Measurements from ENCODE around the gene MARCO.

MARCO gene

GRCh38 chr2:118942031-118942430 lies at the start of gene MARCO:
MARCO (plus strand) TSS chr2:118942194; CDS start chr2:118942301, 107 bp downstream.
- no peak for DNase-seq (ENCODE audit: low read depth, low spot score)

GRCh38 chr2:118893100-118893499 lies 48.9 kb upstream of the MARCO start:
- no peak for DNase-seq (ENCODE audit: low read depth, low spot score)

- no peak for DNase-seq (ENCODE audit: low read depth, low spot score)
Observed at GRCh38 chr2:118902266-118903028, 39.5 kb upstream of the MARCO start.

GRCh38 chr2:118903029-118903351 lies 39.0 kb upstream of the MARCO start:
- no peak for DNase-seq (ENCODE audit: low read depth, low spot score)

- DNase-seq (ENCODE audit: low read depth, low spot score) = no peak
Observed at GRCh38 chr2:118903551-118904479, 38.2 kb upstream of the MARCO start.

GRCh38 chr2:118905206-118905605 lies 36.8 kb upstream of the MARCO start:
- no peak for DNase-seq (ENCODE audit: low read depth, low spot score)

- DNase-seq (ENCODE audit: low read depth, low spot score) = no peak
Observed at GRCh38 chr2:118906186-118906585, 35.8 kb upstream of the MARCO start.

- no peak for DNase-seq (ENCODE audit: low read depth, low spot score)
Observed at GRCh38 chr2:118907759-118908158, 34.2 kb upstream of the MARCO start.

- no peak for DNase-seq (ENCODE audit: low read depth, low spot score)
Observed at GRCh38 chr2:118909191-118909590, 32.8 kb upstream of the MARCO start.

- DNase-seq (ENCODE audit: low read depth, low spot score) = no peak
Observed at GRCh38 chr2:118911166-118911856, 30.7 kb upstream of the MARCO start.

GRCh38 chr2:118911936-118912335 lies 30.1 kb upstream of the MARCO start:
- no peak for DNase-seq (ENCODE audit: low read depth, low spot score)

- no peak for DNase-seq (ENCODE audit: low read depth, low spot score)
Observed at GRCh38 chr2:118913131-118913802, 28.7 kb upstream of the MARCO start.

GRCh38 chr2:118913803-118914645 lies 28.0 kb upstream of the MARCO start:
- DNase-seq (ENCODE audit: low read depth, low spot score) = no peak

- DNase-seq (ENCODE audit: low read depth, low spot score) = no peak
Observed at GRCh38 chr2:118914721-118915453, 27.1 kb upstream of the MARCO start.

- no peak for DNase-seq (ENCODE audit: low read depth, low spot score)
Observed at GRCh38 chr2:118918017-118918416, 24.0 kb upstream of the MARCO start.

GRCh38 chr2:118921646-118922045 lies 20.3 kb upstream of the MARCO start:
- DNase-seq (ENCODE audit: low read depth, low spot score) = no peak

- no peak for DNase-seq (ENCODE audit: low read depth, low spot score)
Observed at GRCh38 chr2:118922254-118922653, 19.7 kb upstream of the MARCO start.

GRCh38 chr2:118923371-118923770 lies 18.6 kb upstream of the MARCO start:
- DNase-seq (ENCODE audit: low read depth, low spot score) = no peak

GRCh38 chr2:118925476-118925875 lies 16.5 kb upstream of the MARCO start:
- no peak for DNase-seq (ENCODE audit: low read depth, low spot score)

- DNase-seq (ENCODE audit: low read depth, low spot score) = no peak
Observed at GRCh38 chr2:118925981-118926380, 16.0 kb upstream of the MARCO start.

All from astrocyte of the hippocampus (primary cell).